GM21390 (cell line): ENCODE measurements around the gene APMAP.
A peak's percentile ranks its signal among the peaks of the same experiment; 100 is the strongest.

Experiments used
- ATAC-seq: cut with Tn5 transposase; IDR thresholded peaks from one replicate; pipeline ENCODE4 v1.9.1; 2021; ENCODE audit not compliant: unreplicated experiment

The APMAP gene

GRCh38 chr20:24969186-24970029 lies 23.1 kb downstream of the APMAP start:
- ATAC-seq = no peak

- no peak for ATAC-seq
Observed at GRCh38 chr20:24968278-24968800, 24.2 kb downstream of the APMAP start.

GRCh38 chr20:24966317-24967012 lies 26.1 kb downstream of the APMAP start:
- ATAC-seq = no peak

- no peak for ATAC-seq
Observed at GRCh38 chr20:24965065-24965919, 27.3 kb downstream of the APMAP start.

GRCh38 chr20:24964506-24964840 lies 28.1 kb downstream of the APMAP start:
- no peak for ATAC-seq

- ATAC-seq = no peak
Observed at GRCh38 chr20:24963672-24964505, 28.7 kb downstream of the APMAP start.

GRCh38 chr20:24962510-24962909 lies 30.0 kb downstream of the APMAP start:
- ATAC-seq = no peak

- no peak for ATAC-seq
Observed at GRCh38 chr20:24962182-24962492, 30.4 kb downstream of the APMAP start.

GRCh38 chr20:24961384-24962181 lies 31.0 kb downstream of the APMAP start:
- ATAC-seq = no peak

GRCh38 chr20:24960861-24961260 lies 31.7 kb downstream of the APMAP start:
- ATAC-seq = no peak

GRCh38 chr20:24960302-24960801 lies 32.2 kb downstream of the APMAP start:
- no peak for ATAC-seq

- ATAC-seq = no peak
Observed at GRCh38 chr20:24959591-24960301, 32.8 kb downstream of the APMAP start.

- ATAC-seq = no peak
Observed at GRCh38 chr20:24958506-24959385, 33.8 kb downstream of the APMAP start.

GRCh38 chr20:24957326-24958016 lies 35.1 kb downstream of the APMAP start:
- ATAC-seq = no peak

- ATAC-seq = no peak
Observed at GRCh38 chr20:24956001-24956841, 36.3 kb downstream of the APMAP start.

- ATAC-seq = peak; percentile 89
Observed at GRCh38 chr20:24955045-24955444, 37.5 kb downstream of the APMAP start.
